Stimulated activated CD4-positive, alpha-beta T cell treated with anti-CD3 and anti-CD28 coated beads, Interleukin-15, amount 100 ng/mL, for 48 hours (primary cell): ENCODE results near the gene ZNF471.

Experiments used
- DNase-seq, 2 donors: peaks; one replicate each; pipeline ENCODE4 v3.0.0-alpha.2; 2020; ENCODE audit warnings: low read depth in 2 of 2

ZNF471 gene

GRCh38 chr19:56573914-56574313, 66.3 kb downstream of the ZNF471 start:
- no peak for DNase-seq

GRCh38 chr19:56577719-56578602, 70.3 kb downstream of the ZNF471 start:
- no peak for DNase-seq
